ENCODE measurements around the gene SLC25A17.
"Not testable (repeated sequence)": the region's sequence is repeated elsewhere in the genome, so short reads cannot be mapped to it uniquely, and the experiment has no call there.

Gene SLC25A17

GRCh38 chr22:40818747-40819598 is at the start of gene SLC25A17:
Gene SLC25A17 (minus strand): TSS chr22:40819346. CDS start chr22:40819248, 98 bp downstream.
- peak; percentile 93 for DNase-seq

- not testable (repeated sequence) for DNase-seq
Observed at GRCh38 chr22:40868379-40868778, 49.2 kb upstream of the SLC25A17 start.

- no peak for DNase-seq
Observed at GRCh38 chr22:40867109-40867508, 48.0 kb upstream of the SLC25A17 start.

GRCh38 chr22:40862537-40862936 is 43.4 kb upstream of the SLC25A17 start:
- DNase-seq, result no peak

GRCh38 chr22:40862013-40862412 is 42.9 kb upstream of the SLC25A17 start, which contains the start of gene DNAJB7:
Gene DNAJB7 (minus strand): TSS chr22:40862113. CDS start chr22:40861994, 119 bp downstream.
- DNase-seq, result no peak

GRCh38 chr22:40857309-40857855 is 38.2 kb upstream of the SLC25A17 start:
- peak; percentile 23 for DNase-seq

- peak; percentile 96 for DNase-seq
Observed at GRCh38 chr22:40856513-40857308, 37.6 kb upstream of the SLC25A17 start, which contains the start of the genes ST13 and XPNPEP3. Gene ST13 (minus strand): TSS chr22:40856639. CDS start chr22:40856540, 99 bp downstream. Gene XPNPEP3 (plus strand): TSS chr22:40857148. CDS start chr22:40857182, 34 bp downstream.

GRCh38 chr22:40855979-40856512 is 36.9 kb upstream of the SLC25A17 start:
- peak; percentile 6 for DNase-seq

- no peak for DNase-seq
Observed at GRCh38 chr22:40855071-40855978, 36.2 kb upstream of the SLC25A17 start.

- no peak for DNase-seq
Observed at GRCh38 chr22:40853961-40854360, 34.8 kb upstream of the SLC25A17 start.

GRCh38 chr22:40853333-40853732 is 34.2 kb upstream of the SLC25A17 start:
- no peak for DNase-seq

GRCh38 chr22:40845816-40846215 is 26.7 kb upstream of the SLC25A17 start:
- not testable (repeated sequence) for DNase-seq

GRCh38 chr22:40844951-40845350 is 25.8 kb upstream of the SLC25A17 start:
- no peak for DNase-seq

- DNase-seq, result peak; percentile 21
Observed at GRCh38 chr22:40838486-40838885, 19.3 kb upstream of the SLC25A17 start.

- no peak for DNase-seq
Observed at GRCh38 chr22:40834619-40835018, 15.5 kb upstream of the SLC25A17 start.

- DNase-seq, result no peak
Observed at GRCh38 chr22:40829131-40829530, 10.0 kb upstream of the SLC25A17 start.

GRCh38 chr22:40826984-40827741 is 8.0 kb upstream of the SLC25A17 start:
- DNase-seq, result no peak

GRCh38 chr22:40826292-40826691 is 7.1 kb upstream of the SLC25A17 start:
- not testable (repeated sequence) for DNase-seq

- no peak for DNase-seq
Observed at GRCh38 chr22:40823426-40823825, 4.3 kb upstream of the SLC25A17 start.

GRCh38 chr22:40819599-40820140 is 524 bp upstream of the SLC25A17 start:
- DNase-seq, result peak; percentile 55

Data from NCI-H2171 (cell line).